GM12873 (cell line): Measurements from ENCODE around the gene NAA20.

Source experiments
- CTCF ChIP-seq: IDR thresholded peaks from 2 replicates; pipeline ENCODE4 v1.5.1; 2012; ENCODE audit warnings: low read depth, mild to moderate bottlenecking, moderate library complexity, low read length, control low read depth; ENCODE audit not compliant: insufficient read depth; ENCODE audit errors: missing control alignments

Gene NAA20

GRCh38 chr20:20038586-20038985 is 21.4 kb downstream of the NAA20 start:
- no peak for TF ChIP-seq CTCF

GRCh38 chr20:20039752-20040387 is 22.7 kb downstream of the NAA20 start:
- no peak for TF ChIP-seq CTCF

DNA sequence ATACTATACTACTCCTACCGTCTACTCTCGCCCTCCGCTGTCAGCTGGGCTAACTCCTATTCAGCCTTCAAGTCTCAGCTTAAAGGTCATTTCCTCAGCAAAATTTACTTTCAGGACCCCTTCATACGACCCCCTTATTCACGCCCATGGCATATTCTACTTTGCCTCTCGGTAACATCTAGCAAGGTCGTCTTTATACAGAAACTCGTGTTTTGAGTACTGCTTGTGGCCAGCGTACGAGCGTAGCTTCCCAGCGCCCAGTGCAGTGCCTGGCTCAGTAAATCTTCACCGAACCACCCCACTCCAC is 34.6 kb downstream of the NAA20 start:
- TF ChIP-seq CTCF = no peak

DNA sequence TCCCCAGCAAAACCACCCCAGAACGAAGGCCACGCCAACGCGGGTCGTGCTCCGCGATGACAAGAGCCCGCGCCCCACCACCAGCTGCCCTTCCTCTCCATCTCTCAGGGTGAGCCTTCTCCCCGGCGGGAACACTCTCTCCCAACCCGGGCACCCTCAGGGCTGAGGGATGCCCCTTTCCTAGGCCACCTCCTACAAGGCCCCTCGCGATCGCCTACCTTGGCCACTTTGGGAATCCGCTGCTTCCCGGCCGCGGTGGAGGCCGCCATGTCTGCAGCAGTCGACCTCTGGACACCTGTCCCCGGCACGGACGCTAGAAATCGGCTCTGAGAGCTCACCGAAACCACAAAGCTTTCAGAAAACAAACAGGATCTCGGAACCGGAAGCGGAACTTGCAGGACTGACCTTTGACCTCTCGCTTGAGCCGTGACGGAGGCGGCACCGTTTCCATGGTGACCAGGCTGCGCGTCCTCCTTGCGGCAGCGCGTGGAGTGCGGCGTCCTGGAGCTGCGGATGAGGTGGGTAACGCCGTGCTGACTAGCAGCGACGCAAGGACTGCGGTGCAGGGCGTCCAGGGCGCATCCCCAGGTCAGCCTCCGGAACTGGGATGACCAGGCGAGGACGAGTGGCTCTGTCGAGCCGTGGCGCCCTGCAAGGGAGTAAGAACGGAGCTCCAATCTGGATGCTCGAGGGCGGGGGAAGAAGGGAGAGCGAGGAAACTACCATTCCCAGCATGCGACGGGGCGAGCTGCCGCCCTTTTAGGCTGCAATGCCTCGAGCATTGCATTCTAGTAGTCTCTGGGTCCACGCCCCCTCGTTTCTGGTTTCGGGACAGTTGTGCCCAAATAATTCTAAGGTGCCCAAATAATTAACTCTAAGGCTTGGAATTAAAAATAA is 35.2 kb downstream of the NAA20 start, which contains the start of the genes CFAP61 and CRNKL1:
Gene CFAP61, plus strand, starts transcription at position 459 of the 897 bp plus-strand sequence. CDS start 4,122 bp downstream, outside the sequence.
Gene CRNKL1, minus strand, starts transcription at position 393 of the 897 bp plus-strand sequence. Its CDS starts 124 bp downstream, at position 269.
- TF ChIP-seq CTCF = no peak

GRCh38 chr20:20060234-20060998 is 43.3 kb downstream of the NAA20 start:
- TF ChIP-seq CTCF = no peak

DNA sequence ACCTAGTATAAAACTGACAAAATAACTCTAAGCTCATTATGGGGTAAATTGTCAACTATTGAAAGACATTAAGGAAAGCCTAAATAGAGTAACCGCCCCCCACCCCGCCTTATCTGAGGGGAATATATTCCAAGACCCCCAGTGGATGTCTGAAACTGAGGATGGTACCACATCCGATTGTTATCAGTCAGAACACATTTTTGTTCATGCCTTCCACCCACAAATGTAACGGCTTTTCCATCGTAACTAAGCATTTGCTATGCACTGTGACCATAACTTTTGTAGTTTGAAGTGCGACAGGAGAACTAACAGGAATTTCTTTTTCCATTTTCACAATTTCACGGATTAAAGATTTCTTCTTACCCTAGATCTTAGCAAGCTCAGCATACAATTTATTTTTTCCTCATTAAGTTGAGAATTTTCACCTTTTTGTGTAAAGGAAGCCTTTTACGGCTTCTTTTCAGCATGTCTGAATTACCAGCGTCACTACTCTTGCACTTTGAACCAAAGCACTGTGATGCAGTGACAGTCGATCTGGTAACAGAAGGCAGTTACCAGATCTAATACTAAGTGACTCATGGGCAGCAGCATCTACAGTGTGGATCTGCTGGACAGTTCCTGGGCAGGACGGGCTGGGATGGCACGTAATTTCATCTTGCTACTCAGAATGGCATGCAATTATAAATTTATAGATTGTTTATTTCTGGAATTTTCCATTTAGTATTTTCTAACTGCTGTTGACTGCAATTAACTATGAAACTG is 47.0 kb downstream of the NAA20 start:
- TF ChIP-seq CTCF = no peak
